NT2/D1 (cell line): ENCODE measurements around the gene PIGA.

ENCODE experiments used
- DNase-seq: peaks from one replicate; pipeline ENCODE4 v3.0.0-alpha.2; 2011; ENCODE audit warnings: low read depth, low spot score
- H3K27me3 ChIP-seq: 2 replicates; pipeline ENCODE4 v1.6.0; 2011; ENCODE audit warnings: mild to moderate bottlenecking; ENCODE audit not compliant: insufficient read length, insufficient read depth
- H3K36me3 ChIP-seq: 2 replicates; pipeline ENCODE4 v1.6.1; 2011; ENCODE audit warnings: mild to moderate bottlenecking, low read length, mixed read lengths; ENCODE audit not compliant: insufficient read depth, insufficient read length
- H3K4me1 ChIP-seq: 2 replicates; pipeline ENCODE4 v1.5.1; 2011; ENCODE audit not compliant: insufficient read depth, insufficient read length
- H3K4me3 ChIP-seq: 2 replicates; pipeline ENCODE4 v1.5.1; 2011; ENCODE audit warnings: low read depth; ENCODE audit not compliant: insufficient read length
- H3K9ac ChIP-seq: 2 replicates; pipeline ENCODE4 v1.6.0; 2011; ENCODE audit warnings: low read depth; ENCODE audit not compliant: insufficient read length
- H3K9me3 ChIP-seq: 2 replicates; pipeline ENCODE4 v1.5.1; 2011; ENCODE audit warnings: mild to moderate bottlenecking, low read length; ENCODE audit not compliant: insufficient read depth
- SUZ12 ChIP-seq: IDR thresholded peaks from 2 replicates; pipeline ENCODE4 v1.6.1; 2011; ENCODE audit not compliant: insufficient read length, insufficient read depth; ENCODE audit errors: extremely low read depth
- YY1 ChIP-seq: IDR thresholded peaks from 2 replicates; pipeline ENCODE4 v1.6.1; 2011; ENCODE audit not compliant: insufficient read length, insufficient read depth
- ZNF274 ChIP-seq: IDR thresholded peaks from 2 replicates; pipeline ENCODE4 v1.6.1; 2011; ENCODE audit warnings: mild to moderate bottlenecking, low read depth, low read length

Gene PIGA, protein sequence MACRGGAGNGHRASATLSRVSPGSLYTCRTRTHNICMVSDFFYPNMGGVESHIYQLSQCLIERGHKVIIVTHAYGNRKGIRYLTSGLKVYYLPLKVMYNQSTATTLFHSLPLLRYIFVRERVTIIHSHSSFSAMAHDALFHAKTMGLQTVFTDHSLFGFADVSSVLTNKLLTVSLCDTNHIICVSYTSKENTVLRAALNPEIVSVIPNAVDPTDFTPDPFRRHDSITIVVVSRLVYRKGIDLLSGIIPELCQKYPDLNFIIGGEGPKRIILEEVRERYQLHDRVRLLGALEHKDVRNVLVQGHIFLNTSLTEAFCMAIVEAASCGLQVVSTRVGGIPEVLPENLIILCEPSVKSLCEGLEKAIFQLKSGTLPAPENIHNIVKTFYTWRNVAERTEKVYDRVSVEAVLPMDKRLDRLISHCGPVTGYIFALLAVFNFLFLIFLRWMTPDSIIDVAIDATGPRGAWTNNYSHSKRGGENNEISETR

DNA sequence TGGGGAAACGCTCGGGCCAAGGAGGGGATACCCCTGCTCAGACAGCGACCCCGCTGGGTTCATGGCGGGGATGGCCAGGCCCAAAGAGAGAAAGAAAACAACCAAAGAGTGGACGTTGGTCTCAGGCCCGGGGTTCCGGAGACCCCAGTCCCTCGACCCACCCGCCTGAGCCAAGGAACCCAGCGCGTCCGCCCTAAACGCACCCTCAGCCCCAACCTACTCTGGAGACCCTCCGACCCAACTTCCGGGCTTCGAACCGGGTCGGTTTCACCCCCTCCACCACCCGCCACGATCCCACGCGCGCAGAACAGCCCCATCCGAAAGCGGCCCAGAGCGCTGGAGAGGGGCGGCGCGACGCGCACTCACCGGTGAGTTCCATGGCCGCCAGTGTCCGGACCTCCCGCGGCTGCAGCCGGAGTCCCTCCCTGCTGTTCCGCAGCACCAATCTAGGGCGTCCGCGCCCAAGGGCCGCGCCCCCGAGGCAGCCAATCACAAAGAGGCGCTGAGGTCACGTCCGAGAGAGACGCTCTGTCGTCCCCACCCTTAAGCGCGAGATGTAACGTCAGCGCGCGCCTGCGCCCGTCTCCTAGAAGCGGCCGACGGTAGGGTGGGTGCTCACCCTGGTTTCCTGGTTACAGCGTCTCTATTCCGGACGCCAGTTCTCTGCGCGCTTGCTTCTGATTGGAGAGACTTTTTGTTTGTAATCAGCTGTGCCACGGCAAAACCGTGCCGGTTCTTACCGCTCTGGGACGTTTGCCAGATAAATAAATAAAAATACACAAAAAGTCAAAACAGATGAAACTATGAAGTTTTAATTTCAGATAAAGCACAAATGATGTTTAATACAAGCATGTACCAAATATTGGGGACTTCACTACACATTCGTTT, at the start of gene PIGA:
PIGA (minus strand) TSS at position 389 of the 888 bp plus-strand sequence. CDS start 3,593 bp downstream, outside the sequence.
- Histone ChIP-seq H3K9me3 (no peaks in the 10 kb centered on the region), H3K36me3 (peaks cover 23% of the 10 kb centered on the region), H3K4me3 (peak within 1 kb of the TSS; percentile 71), H3K9ac (peak within 1 kb of the TSS; percentile 83), H3K27me3 (peaks cover 43% of the 10 kb centered on the region), H3K4me1 (no peaks in the 10 kb centered on the region)
- DNase-seq: peak; percentile 93
- TF ChIP-seq SUZ12 (no peak), ZNF274 (no peak), YY1 (peak; percentile 21)

DNA sequence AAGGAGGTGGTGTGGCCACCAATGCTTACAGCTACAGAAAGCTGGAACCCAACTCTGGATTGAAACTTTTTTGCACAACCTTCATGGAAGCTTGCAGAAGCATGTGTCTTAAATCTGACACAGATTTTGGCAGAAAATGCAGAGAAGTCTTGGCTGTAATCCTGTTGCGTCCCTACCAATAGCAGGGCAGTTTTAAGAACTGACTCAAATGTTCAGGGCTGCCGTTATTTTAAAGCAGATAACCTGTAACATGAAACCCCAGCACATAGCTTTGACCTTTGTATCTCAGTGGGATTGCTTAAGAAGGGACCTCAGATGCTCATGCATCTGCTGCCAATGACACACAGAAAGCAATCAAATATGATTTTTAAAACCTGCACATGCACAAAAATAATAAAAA, 49.0 kb upstream of the PIGA start, which contains the start of gene VEGFD:
VEGFD (minus strand) TSS at position 110 of the 400 bp plus-strand sequence. CDS start 467 bp downstream, outside the sequence.
- Histone ChIP-seq H3K36me3 (peaks cover 3% of the 10 kb centered on the region), H3K4me1 (no peaks in the 10 kb centered on the region), H3K4me3 (no peak within 1 kb of the TSS), H3K9me3 (no peaks in the 10 kb centered on the region), H3K27me3 (no peaks in the 10 kb centered on the region), H3K9ac (no peak within 1 kb of the TSS)
- no peak for TF ChIP-seq ZNF274
- TF ChIP-seq SUZ12: no peak
- no peak for TF ChIP-seq YY1
- DNase-seq: no peak

- Histone ChIP-seq H3K27me3 (no peaks in the 10 kb centered on the region), H3K9ac (no peak overlapping the region), H3K36me3 (no peaks in the 10 kb centered on the region), H3K4me3 (no peak overlapping the region), H3K4me1 (no peaks in the 10 kb centered on the region), H3K9me3 (no peaks in the 10 kb centered on the region)
- no peak for TF ChIP-seq ZNF274
- no peak for TF ChIP-seq YY1
- no peak for TF ChIP-seq SUZ12
- DNase-seq: no peak
Measured at GRCh38 chrX:15382813-15383212, 47.5 kb upstream of the PIGA start.

GRCh38 chrX:15376956-15377355, 41.6 kb upstream of the PIGA start:
- Histone ChIP-seq H3K36me3 (no peaks in the 10 kb centered on the region), H3K27me3 (no peaks in the 10 kb centered on the region), H3K4me3 (no peak overlapping the region), H3K9ac (no peak overlapping the region), H3K9me3 (no peaks in the 10 kb centered on the region), H3K4me1 (peaks cover 3% of the 10 kb centered on the region)
- TF ChIP-seq ZNF274 (no peak), YY1 (no peak), SUZ12 (no peak)
- no peak for DNase-seq

DNA sequence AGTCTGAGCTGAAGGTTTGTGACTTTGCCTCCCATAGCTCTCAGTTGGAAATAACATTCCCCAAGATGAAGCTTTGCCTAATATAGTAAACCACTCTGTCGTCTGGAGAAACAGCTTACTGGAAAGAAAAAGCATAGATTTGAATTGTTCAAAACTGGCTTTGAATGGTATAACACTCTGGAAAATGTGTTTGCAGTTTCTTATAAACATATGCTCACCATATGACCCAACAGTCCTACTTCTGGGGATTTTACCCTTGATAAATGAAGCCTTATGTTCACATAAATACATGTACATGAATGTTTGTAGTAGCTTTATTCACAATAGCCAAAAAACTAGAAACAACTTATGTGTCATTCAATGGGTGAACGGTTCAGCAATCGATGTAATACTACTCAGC, 38.7 kb upstream of the PIGA start:
- no peak for TF ChIP-seq YY1
- TF ChIP-seq ZNF274: no peak
- TF ChIP-seq SUZ12: no peak
- DNase-seq: no peak
- no peak overlapping the region for H3K4me3 ChIP-seq
- H3K36me3 ChIP-seq: no peaks in the 10 kb centered on the region
- no peaks in the 10 kb centered on the region for H3K27me3 ChIP-seq
- peaks cover 3% of the 10 kb centered on the region for H3K4me1 ChIP-seq
- H3K9ac ChIP-seq: no peak overlapping the region
- no peaks in the 10 kb centered on the region for H3K9me3 ChIP-seq

- Histone ChIP-seq H3K4me1 (no peaks in the 10 kb centered on the region), H3K9me3 (no peaks in the 10 kb centered on the region), H3K36me3 (no peaks in the 10 kb centered on the region), H3K4me3 (no peak overlapping the region), H3K27me3 (no peaks in the 10 kb centered on the region), H3K9ac (no peak overlapping the region)
- no peak for DNase-seq
- TF ChIP-seq ZNF274 (no peak), SUZ12 (no peak), YY1 (no peak)
Measured at GRCh38 chrX:15366506-15367352, 31.4 kb upstream of the PIGA start.
